ENCODE data around the gene USP24. TPM values are rescaled to one million over a fixed set of nuclear protein-coding genes. Genes with fewer than 3 reads are reported as not detected.

Gene USP24
- polyA plus RNA-seq, 1 experiment: 8.4 TPM

- CTCF ChIA-PET: interaction anchor here (1.0 to 2.5 kb wide), 2 partner anchors 11 to 27 kb away, joined by 3 to 8 read pairs; no protein-coding TSS in a partner anchor
Observed at GRCh38 chr1:55049271-55049913, 165.8 kb downstream of the USP24 start.

GRCh38 chr1:55048453-55049270 lies 166.5 kb downstream of the USP24 start:
- POLR2A ChIA-PET: no interaction called here
- peaks cover 10% of the 10 kb centered on the region for H3K27me3 ChIP-seq (ENCODE audit: control insufficient read depth, insufficient read depth, low read length)
- no peaks in the 10 kb centered on the region for H3K36me3 ChIP-seq (ENCODE audit: control insufficient read depth, insufficient read depth, low read length)
- no peak for TF ChIP-seq CTCF (IDR thresholded peaks at IDR 0.05; ENCODE audit: insufficient read depth, low read depth, low read length)
- no peak overlapping the region for H3K4me3 ChIP-seq (ENCODE audit: low read depth, low read length)
- CTCF ChIA-PET: interaction anchor here (2.5 kb wide), 1 partner anchor 11 kb away, joined by 8 read pairs; no protein-coding TSS in a partner anchor
- no peak for DNase-seq (ENCODE audit: low read depth)

More at GRCh38 chr1:55049271-55049913, 165.8 kb downstream of the USP24 start:
- Histone ChIP-seq H3K36me3 (ENCODE audit: control insufficient read depth, insufficient read depth, low read length) (no peaks in the 10 kb centered on the region), H3K4me3 (ENCODE audit: low read depth, low read length) (no peak overlapping the region), H3K27me3 (ENCODE audit: control insufficient read depth, insufficient read depth, low read length) (peaks cover 10% of the 10 kb centered on the region)
- POLR2A ChIA-PET: no interaction called here
- no peak for DNase-seq (ENCODE audit: low read depth)
- no peak for TF ChIP-seq CTCF (IDR thresholded peaks at IDR 0.05; ENCODE audit: insufficient read depth, low read depth, low read length)

- DNase-seq (ENCODE audit: low read depth): no peak
- Histone ChIP-seq H3K4me3 (ENCODE audit: low read depth, low read length) (no peak overlapping the region), H3K27me3 (ENCODE audit: control insufficient read depth, insufficient read depth, low read length) (peaks cover 12% of the 10 kb centered on the region), H3K36me3 (ENCODE audit: control insufficient read depth, insufficient read depth, low read length) (no peaks in the 10 kb centered on the region)
- TF ChIP-seq CTCF (IDR thresholded peaks at IDR 0.05; ENCODE audit: insufficient read depth, low read depth, low read length): no peak
- POLR2A ChIA-PET: no interaction called here
- CTCF ChIA-PET: interaction anchor here (2.5 kb wide), 1 partner anchor 12 kb away, joined by 8 read pairs; no protein-coding TSS in a partner anchor
Observed at GRCh38 chr1:55047611-55048010, 167.6 kb downstream of the USP24 start.

GRCh38 chr1:55046871-55047270 lies 168.3 kb downstream of the USP24 start:
- Histone ChIP-seq H3K36me3 (ENCODE audit: control insufficient read depth, insufficient read depth, low read length) (no peaks in the 10 kb centered on the region), H3K4me3 (ENCODE audit: low read depth, low read length) (no peak overlapping the region), H3K27me3 (ENCODE audit: control insufficient read depth, insufficient read depth, low read length) (peaks cover 14% of the 10 kb centered on the region)
- DNase-seq (ENCODE audit: low read depth): no peak
- TF ChIP-seq CTCF (IDR thresholded peaks at IDR 0.05; ENCODE audit: insufficient read depth, low read depth, low read length): no peak
- ChIA-PET CTCF (no interaction called here), POLR2A (no interaction called here)

GRCh38 chr1:55045430-55045829 lies 169.7 kb downstream of the USP24 start:
- DNase-seq (ENCODE audit: low read depth): no peak
- no peak for TF ChIP-seq CTCF (IDR thresholded peaks at IDR 0.05; ENCODE audit: insufficient read depth, low read depth, low read length)
- Histone ChIP-seq H3K27me3 (ENCODE audit: control insufficient read depth, insufficient read depth, low read length) (peaks cover 24% of the 10 kb centered on the region), H3K36me3 (ENCODE audit: control insufficient read depth, insufficient read depth, low read length) (no peaks in the 10 kb centered on the region), H3K4me3 (ENCODE audit: low read depth, low read length) (no peak overlapping the region)
- ChIA-PET POLR2A (no interaction called here), CTCF (interaction anchor here (0.9 kb wide), 2 partner anchors 10 to 12 kb away, joined by 3 read pairs; no protein-coding TSS in a partner anchor)
